ENCODE results near the gene MACROD2.

DNA sequence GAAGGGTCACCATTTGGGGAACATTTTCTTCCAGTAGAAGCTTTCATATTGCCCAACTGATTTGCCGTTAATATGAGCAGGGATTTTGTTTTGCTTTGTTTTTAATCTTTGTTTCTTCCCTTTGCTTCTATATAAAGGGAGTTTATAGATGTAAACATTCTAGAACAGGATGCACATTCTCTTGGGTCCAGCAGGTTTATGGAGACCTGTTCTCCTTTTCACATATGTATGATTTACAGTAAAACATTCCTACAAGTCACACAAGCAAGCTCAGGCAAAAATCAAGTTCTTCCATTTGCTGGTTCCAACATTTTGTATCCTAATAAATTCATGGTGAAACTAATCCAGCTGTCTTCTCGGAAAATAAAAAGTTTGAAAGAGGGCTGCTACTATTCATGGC lies 1424.5 kb downstream of the MACROD2 start:
- TF ChIP-seq YY1 (IDR thresholded peaks at IDR 0.05; ENCODE audit: insufficient read depth, insufficient read length) (no peak), ZNF274 (IDR thresholded peaks at IDR 0.05; ENCODE audit: low read depth, low read length) (no peak), SUZ12 (IDR thresholded peaks at IDR 0.05; ENCODE audit: extremely low read depth, insufficient read depth, insufficient read length) (no peak)
